ENCODE data around the gene MUC13.

The MUC13 gene

GRCh38 chr3:124862006-124862405 is 72.5 kb downstream of the MUC13 start:
- no peak for FAIRE-seq

- FAIRE-seq, result no peak
Measured at GRCh38 chr3:124861041-124861440, 73.5 kb downstream of the MUC13 start.

GRCh38 chr3:124860599-124860998 is 74.0 kb downstream of the MUC13 start:
- no peak for FAIRE-seq

GRCh38 chr3:124859025-124859424 is 75.5 kb downstream of the MUC13 start:
- no peak for FAIRE-seq

GRCh38 chr3:124858275-124858674 is 76.3 kb downstream of the MUC13 start:
- no peak for FAIRE-seq

- FAIRE-seq, result no peak
Measured at GRCh38 chr3:124856677-124857076, 77.9 kb downstream of the MUC13 start.
